Upper lobe of left lung (tissue), 4 donors: ENCODE results near the gene MGLL.

ENCODE experiments used
- POLR2AphosphoS5 ChIP-seq, 2 donors: sonication (generic); formaldehyde crosslinking; IDR thresholded peaks; one replicate each; pipeline ENCODE4 v1.5.1; 2017; ENCODE audit warnings: antibody characterized with exemption in 2 of 2
- TF ChIP-seq, protein P1 (sequence below), 6 experiments: fragments of 450-650 bp in 4 of 6; fragments of 200-600 bp in 2 of 6; sonication (generic) in 2 of 6; IDR thresholded peaks; one replicate each; pipeline ENCODE4 v1.5.1; 2016 to 2019; ENCODE audit warnings: antibody characterized with exemption in 6 of 6

DNA sequence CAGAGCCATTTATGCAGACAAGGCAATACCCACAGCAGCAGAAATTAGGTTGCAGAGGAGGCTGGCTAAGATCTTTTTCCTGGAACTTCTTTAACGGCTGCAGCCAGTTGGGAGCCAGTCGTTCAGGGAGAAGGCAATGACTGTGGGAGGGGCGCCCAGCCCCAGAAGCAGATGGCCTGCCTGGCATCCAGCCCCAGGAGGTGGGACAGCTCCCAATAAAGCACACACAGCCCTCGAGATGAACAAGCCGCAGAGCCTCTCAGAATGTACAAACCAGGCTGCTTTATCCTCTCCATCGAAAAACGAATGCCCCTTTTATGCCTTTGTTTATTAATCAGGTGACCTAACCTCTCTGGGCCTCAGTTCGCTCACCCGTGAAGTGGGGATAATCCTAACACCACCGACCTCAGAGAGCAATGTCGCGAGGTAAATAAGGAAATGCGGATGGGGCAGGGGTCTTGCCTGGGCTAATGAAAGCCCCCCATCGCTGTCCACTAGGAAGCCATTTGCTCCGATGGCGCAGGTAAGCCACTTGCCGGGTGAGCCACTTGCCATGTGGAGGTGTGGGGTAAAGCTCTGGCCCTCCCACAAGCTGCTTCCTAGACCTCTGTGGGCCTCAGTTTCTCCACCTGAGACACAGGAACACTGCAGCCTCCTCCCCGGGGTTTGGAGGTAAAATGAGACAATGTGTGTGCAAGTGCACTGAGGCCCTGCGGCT lies 35.8 kb downstream of the MGLL start:
- TF ChIP-seq, protein P1, sequence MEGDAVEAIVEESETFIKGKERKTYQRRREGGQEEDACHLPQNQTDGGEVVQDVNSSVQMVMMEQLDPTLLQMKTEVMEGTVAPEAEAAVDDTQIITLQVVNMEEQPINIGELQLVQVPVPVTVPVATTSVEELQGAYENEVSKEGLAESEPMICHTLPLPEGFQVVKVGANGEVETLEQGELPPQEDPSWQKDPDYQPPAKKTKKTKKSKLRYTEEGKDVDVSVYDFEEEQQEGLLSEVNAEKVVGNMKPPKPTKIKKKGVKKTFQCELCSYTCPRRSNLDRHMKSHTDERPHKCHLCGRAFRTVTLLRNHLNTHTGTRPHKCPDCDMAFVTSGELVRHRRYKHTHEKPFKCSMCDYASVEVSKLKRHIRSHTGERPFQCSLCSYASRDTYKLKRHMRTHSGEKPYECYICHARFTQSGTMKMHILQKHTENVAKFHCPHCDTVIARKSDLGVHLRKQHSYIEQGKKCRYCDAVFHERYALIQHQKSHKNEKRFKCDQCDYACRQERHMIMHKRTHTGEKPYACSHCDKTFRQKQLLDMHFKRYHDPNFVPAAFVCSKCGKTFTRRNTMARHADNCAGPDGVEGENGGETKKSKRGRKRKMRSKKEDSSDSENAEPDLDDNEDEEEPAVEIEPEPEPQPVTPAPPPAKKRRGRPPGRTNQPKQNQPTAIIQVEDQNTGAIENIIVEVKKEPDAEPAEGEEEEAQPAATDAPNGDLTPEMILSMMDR (IDR thresholded peaks at IDR 0.05) = no peak
- TF ChIP-seq POLR2AphosphoS5 (IDR thresholded peaks at IDR 0.05) = peak in 1 of 2 donors; percentile 26
